Measurements from ENCODE around the gene DTNA. TPM values are rescaled to one million over a fixed set of nuclear protein-coding genes. Genes with fewer than 3 reads are reported as not detected.
A peak's percentile ranks its signal among the peaks of the same experiment; 100 is the strongest.
"Not testable (repeated sequence)": the region's sequence is repeated elsewhere in the genome, so short reads cannot be mapped to it uniquely, and the experiment has no call there.

DTNA gene
- total and polyA plus RNA-seq, 9 donors: 58.1 to 84.2 (median 71.5) TPM

GRCh38 chr18:34906985-34907384, 196.9 kb downstream of the DTNA start:
- no CpG with 5 or more reads among the region's 1 CpG for WGBS (ENCODE audit: insufficient coverage)
- H3K27ac ChIP-seq (ENCODE audit: low read length): not testable (repeated sequence)

DNA sequence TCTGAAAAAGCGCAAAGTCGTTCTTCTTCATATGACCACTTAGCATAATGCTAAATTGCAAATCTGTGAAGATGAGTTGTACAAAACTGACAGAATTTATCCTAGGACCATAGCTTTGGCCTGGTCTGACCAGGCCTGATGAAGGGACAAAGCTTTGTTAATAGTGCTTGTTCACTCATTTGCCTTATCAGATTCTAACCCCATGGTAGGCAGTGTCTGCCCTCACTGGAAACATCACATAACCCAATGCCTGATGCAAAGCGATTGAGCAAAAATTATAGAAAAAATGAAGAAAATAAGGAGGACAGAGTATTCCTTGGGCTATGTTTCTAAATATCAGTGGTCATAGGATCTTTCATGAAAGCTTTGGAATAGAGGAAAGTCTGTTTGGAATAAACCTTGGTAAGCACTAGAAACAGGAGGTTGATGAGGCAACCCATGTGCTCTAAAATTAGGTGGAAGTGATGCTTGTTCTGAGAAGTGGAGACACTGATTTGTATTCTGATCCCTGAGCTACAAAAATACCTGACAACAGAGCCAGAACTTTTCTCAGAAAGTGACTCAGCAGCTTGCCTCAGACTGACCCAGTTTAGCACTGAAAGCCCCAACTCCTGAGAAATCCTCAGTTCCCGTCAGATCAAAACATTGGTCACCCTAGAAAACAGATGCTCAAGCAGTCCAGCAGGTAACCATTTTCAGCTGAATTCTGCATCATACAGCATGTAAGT, 199.7 kb downstream of the DTNA start:
- Histone ChIP-seq H3K36me3 (ENCODE audit: control insufficient read depth, insufficient read depth, low read length) (no peaks in the 10 kb centered on the region), H3K4me3 (ENCODE audit: low read length) (no peak overlapping the region), H3K27ac (ENCODE audit: low read length) (no peak overlapping the region), H3K4me1 (ENCODE audit: control insufficient read depth, insufficient read depth, low read length) (peaks cover 5% of the 10 kb centered on the region), H3K27me3 (ENCODE audit: control insufficient read depth, insufficient read depth, low read length) (no peaks in the 10 kb centered on the region), H3K9me3 (replicated peaks; ENCODE audit: control insufficient read depth, low read depth, low read length) (no peaks in the 10 kb centered on the region)
- no CpG with 5 or more reads among the region's 4 CpGs for WGBS (ENCODE audit: insufficient coverage)
- peak; percentile 22 for DNase-seq

More at GRCh38 chr18:34906985-34907384, 196.9 kb downstream of the DTNA start:
- not testable (repeated sequence) for H3K9me3 ChIP-seq (replicated peaks; ENCODE audit: control insufficient read depth, low read depth, low read length); H3K36me3 ChIP-seq (ENCODE audit: control insufficient read depth, insufficient read depth, low read length); DNase-seq; H3K4me1 ChIP-seq (ENCODE audit: control insufficient read depth, insufficient read depth, low read length); H3K27me3 ChIP-seq (ENCODE audit: control insufficient read depth, insufficient read depth, low read length); H3K4me3 ChIP-seq (ENCODE audit: low read length)

- Histone ChIP-seq H3K27ac (ENCODE audit: low read length) (peak overlapping the region; percentile 78), H3K9me3 (replicated peaks; ENCODE audit: control insufficient read depth, low read depth, low read length) (no peaks in the 10 kb centered on the region), H3K4me3 (ENCODE audit: low read length) (no peak overlapping the region), H3K36me3 (ENCODE audit: control insufficient read depth, insufficient read depth, low read length) (no peaks in the 10 kb centered on the region), H3K4me1 (ENCODE audit: control insufficient read depth, insufficient read depth, low read length) (peaks cover 5% of the 10 kb centered on the region), H3K27me3 (ENCODE audit: control insufficient read depth, insufficient read depth, low read length) (no peaks in the 10 kb centered on the region)
- WGBS (ENCODE audit: insufficient coverage): no CpG with 5 or more reads among the region's 2 CpGs
- no peak for DNase-seq
Observed at GRCh38 chr18:34911081-34911480, 201.0 kb downstream of the DTNA start.

DNA sequence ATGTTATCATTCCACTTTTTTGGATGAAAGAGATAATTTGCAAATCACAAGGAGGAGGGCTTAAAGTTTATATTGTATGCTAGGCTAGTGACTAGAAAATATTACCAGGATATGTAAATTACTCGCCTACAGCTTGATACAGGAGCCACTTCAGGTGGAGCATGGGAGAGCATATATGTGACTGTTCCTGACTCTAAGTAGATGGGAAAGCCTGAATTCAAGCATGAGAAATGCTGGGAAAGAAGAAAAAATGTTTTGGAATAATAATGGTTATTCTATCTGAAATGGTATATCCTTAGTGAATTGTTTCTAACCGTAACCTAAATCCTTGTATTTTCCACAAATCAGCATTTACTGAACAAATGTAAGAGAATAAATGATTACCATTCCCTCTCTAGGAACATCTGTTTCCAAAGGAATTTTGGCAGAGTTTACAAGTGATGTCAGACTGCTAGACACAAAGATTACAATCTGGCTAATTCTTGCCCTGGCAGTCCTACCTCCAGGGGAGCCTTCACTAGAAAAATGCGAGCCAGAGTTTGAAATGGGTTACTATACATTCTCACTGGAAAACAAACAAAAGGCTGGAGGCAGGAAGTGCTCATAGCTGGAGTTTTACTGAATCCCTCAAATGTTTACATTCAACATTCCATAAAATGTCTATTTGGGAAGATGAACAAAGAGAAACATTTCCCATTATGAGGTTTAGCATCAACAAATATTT, 201.7 kb downstream of the DTNA start:
- H3K27me3 ChIP-seq (ENCODE audit: control insufficient read depth, insufficient read depth, low read length): no peaks in the 10 kb centered on the region

GRCh38 chr18:34913837-34914661, 204.0 kb downstream of the DTNA start:
- Histone ChIP-seq H3K27ac (ENCODE audit: low read length) (peak overlapping the region; percentile 22), H3K4me3 (ENCODE audit: low read length) (no peak overlapping the region), H3K9me3 (replicated peaks; ENCODE audit: control insufficient read depth, low read depth, low read length) (no peaks in the 10 kb centered on the region), H3K36me3 (ENCODE audit: control insufficient read depth, insufficient read depth, low read length) (no peaks in the 10 kb centered on the region), H3K4me1 (ENCODE audit: control insufficient read depth, insufficient read depth, low read length) (peaks cover 5% of the 10 kb centered on the region), H3K27me3 (ENCODE audit: control insufficient read depth, insufficient read depth, low read length) (no peaks in the 10 kb centered on the region)
- peak; percentile 69 for DNase-seq
- 33% methylated on average over 2 of the region's 4 CpGs for WGBS (ENCODE audit: insufficient coverage)

More for the DNA sequence above, 201.7 kb downstream of the DTNA start:
- Histone ChIP-seq H3K4me3 (ENCODE audit: low read length) (no peak overlapping the region), H3K27ac (ENCODE audit: low read length) (peak overlapping the region; percentile 78), H3K36me3 (ENCODE audit: control insufficient read depth, insufficient read depth, low read length) (no peaks in the 10 kb centered on the region), H3K9me3 (replicated peaks; ENCODE audit: control insufficient read depth, low read depth, low read length) (no peaks in the 10 kb centered on the region), H3K4me1 (ENCODE audit: control insufficient read depth, insufficient read depth, low read length) (peaks cover 5% of the 10 kb centered on the region)
- 56% methylated on average over 1 of the region's 3 CpGs for WGBS (ENCODE audit: insufficient coverage)
- peak; percentile 96 for DNase-seq

DNA sequence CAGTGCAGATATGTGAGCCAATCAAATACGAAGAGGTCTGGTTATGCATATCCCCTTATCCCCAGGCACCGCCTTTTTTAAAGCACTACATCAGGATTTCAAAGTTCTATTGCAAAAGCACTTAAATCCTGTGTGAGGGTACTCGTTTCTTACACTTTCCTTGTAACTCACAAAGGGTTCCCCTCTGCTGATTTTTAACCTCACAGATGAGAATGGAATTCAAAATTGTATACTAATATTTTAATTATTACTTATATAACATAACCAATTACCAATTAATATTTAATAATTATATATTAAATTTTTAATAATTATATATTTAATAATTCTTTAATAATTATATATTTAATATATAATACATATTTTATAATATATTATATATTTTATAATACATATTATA, 204.9 kb downstream of the DTNA start:
- no peaks in the 10 kb centered on the region for H3K9me3 ChIP-seq (replicated peaks; ENCODE audit: control insufficient read depth, low read depth, low read length)
- no peak overlapping the region for H3K27ac ChIP-seq (ENCODE audit: low read length)
- no peaks in the 10 kb centered on the region for H3K36me3 ChIP-seq (ENCODE audit: control insufficient read depth, insufficient read depth, low read length)
- no peak overlapping the region for H3K4me3 ChIP-seq (ENCODE audit: low read length)
- WGBS (ENCODE audit: insufficient coverage): no CpG with 5 or more reads among the region's 3 CpGs
- no peak for DNase-seq
- no peaks in the 10 kb centered on the region for H3K27me3 ChIP-seq (ENCODE audit: control insufficient read depth, insufficient read depth, low read length)
- peaks cover 5% of the 10 kb centered on the region for H3K4me1 ChIP-seq (ENCODE audit: control insufficient read depth, insufficient read depth, low read length)

GRCh38 chr18:34916539-34916938, 206.4 kb downstream of the DTNA start:
- not testable (repeated sequence) for H3K9me3 ChIP-seq (replicated peaks; ENCODE audit: control insufficient read depth, low read depth, low read length); H3K4me3 ChIP-seq (ENCODE audit: low read length); H3K36me3 ChIP-seq (ENCODE audit: control insufficient read depth, insufficient read depth, low read length); H3K27ac ChIP-seq (ENCODE audit: low read length); H3K4me1 ChIP-seq (ENCODE audit: control insufficient read depth, insufficient read depth, low read length); DNase-seq; H3K27me3 ChIP-seq (ENCODE audit: control insufficient read depth, insufficient read depth, low read length)
- no CpG with 5 or more reads among the region's 7 CpGs for WGBS (ENCODE audit: insufficient coverage)

- H3K27ac ChIP-seq (ENCODE audit: low read length): no peak overlapping the region
- 40% methylated on average over 1 of the region's 5 CpGs for WGBS (ENCODE audit: insufficient coverage)
- H3K4me1 ChIP-seq (ENCODE audit: control insufficient read depth, insufficient read depth, low read length): peaks cover 2% of the 10 kb centered on the region
Observed at GRCh38 chr18:34918856-34919255, 208.8 kb downstream of the DTNA start.

GRCh38 chr18:34921226-34921625, 211.1 kb downstream of the DTNA start:
- no peak overlapping the region for H3K4me3 ChIP-seq (ENCODE audit: low read length)
- no peaks in the 10 kb centered on the region for H3K36me3 ChIP-seq (ENCODE audit: control insufficient read depth, insufficient read depth, low read length)
- no peaks in the 10 kb centered on the region for H3K27me3 ChIP-seq (ENCODE audit: control insufficient read depth, insufficient read depth, low read length)
- H3K4me1 ChIP-seq (ENCODE audit: control insufficient read depth, insufficient read depth, low read length): no peaks in the 10 kb centered on the region
- no CpG with 5 or more reads among the region's 1 CpG for WGBS (ENCODE audit: insufficient coverage)
- no peaks in the 10 kb centered on the region for H3K9me3 ChIP-seq (replicated peaks; ENCODE audit: control insufficient read depth, low read depth, low read length)
- no peak overlapping the region for H3K27ac ChIP-seq (ENCODE audit: low read length)
- DNase-seq: peak; percentile 61

More at GRCh38 chr18:34918856-34919255, 208.8 kb downstream of the DTNA start:
- Histone ChIP-seq H3K4me3 (ENCODE audit: low read length) (no peak overlapping the region), H3K9me3 (replicated peaks; ENCODE audit: control insufficient read depth, low read depth, low read length) (no peaks in the 10 kb centered on the region), H3K36me3 (ENCODE audit: control insufficient read depth, insufficient read depth, low read length) (no peaks in the 10 kb centered on the region), H3K27me3 (ENCODE audit: control insufficient read depth, insufficient read depth, low read length) (no peaks in the 10 kb centered on the region)
- DNase-seq: no peak

Measured in muscle of leg (tissue), 11 donors.